ENCODE data around the gene ARHGEF7.

ARHGEF7 gene

GRCh38 chr13:111166882-111167675 is 52.0 kb downstream of the ARHGEF7 start:
- H3K36me3 ChIP-seq (ENCODE audit: control insufficient read depth, insufficient read depth, low read length), result no peaks in the 10 kb centered on the region
- no peak overlapping the region for H3K27ac ChIP-seq (ENCODE audit: insufficient read depth, low read depth, low read length, poor library complexity, severe bottlenecking)
- WGBS, 2 experiments, result 93 to 98% methylated on average over 10 to 11 of the region's 11 CpGs
- no peaks in the 10 kb centered on the region for H3K27me3 ChIP-seq (ENCODE audit: control insufficient read depth, insufficient read depth, low read length, poor library complexity, severe bottlenecking)
- H3K4me3 ChIP-seq (ENCODE audit: insufficient read depth, low read depth, low read length), result no peak overlapping the region
- H3K4me1 ChIP-seq (ENCODE audit: control insufficient read depth, insufficient read depth, low read length), result no peaks in the 10 kb centered on the region
- H3K9me3 ChIP-seq (ENCODE audit: control insufficient read depth, low read length), result no peaks in the 10 kb centered on the region

DNA sequence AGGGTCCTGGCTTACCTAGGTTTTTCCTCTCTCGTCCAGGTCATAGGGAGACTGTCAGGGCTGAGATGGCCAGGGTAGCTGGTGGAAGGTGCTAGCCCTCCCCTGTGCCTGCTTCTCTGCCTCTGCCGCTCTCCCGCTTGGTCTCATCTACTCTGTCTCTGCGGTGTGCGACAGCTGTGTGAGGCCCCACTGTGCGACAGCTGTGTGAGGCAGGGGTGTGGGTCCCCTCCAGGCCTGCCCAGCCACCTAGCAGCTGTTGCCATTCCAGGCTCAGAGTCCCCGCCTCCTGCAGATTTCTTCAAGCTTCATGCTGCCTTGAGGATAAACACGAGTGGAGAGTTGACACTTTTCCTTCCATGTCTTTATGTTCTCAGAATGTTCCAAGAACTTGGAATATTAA is 53.0 kb downstream of the ARHGEF7 start:
- H3K4me3 ChIP-seq (ENCODE audit: insufficient read depth, low read depth, low read length), result no peak overlapping the region
- H3K36me3 ChIP-seq (ENCODE audit: control insufficient read depth, insufficient read depth, low read length), result no peaks in the 10 kb centered on the region
- no peaks in the 10 kb centered on the region for H3K4me1 ChIP-seq (ENCODE audit: control insufficient read depth, insufficient read depth, low read length)
- no peaks in the 10 kb centered on the region for H3K9me3 ChIP-seq (ENCODE audit: control insufficient read depth, low read length)
- no peaks in the 10 kb centered on the region for H3K27me3 ChIP-seq (ENCODE audit: control insufficient read depth, insufficient read depth, low read length, poor library complexity, severe bottlenecking)
- H3K27ac ChIP-seq (ENCODE audit: insufficient read depth, low read depth, low read length, poor library complexity, severe bottlenecking), result no peak overlapping the region
- 91 to 93% methylated on average over 8 of the region's 8 CpGs for WGBS, 2 experiments

DNA sequence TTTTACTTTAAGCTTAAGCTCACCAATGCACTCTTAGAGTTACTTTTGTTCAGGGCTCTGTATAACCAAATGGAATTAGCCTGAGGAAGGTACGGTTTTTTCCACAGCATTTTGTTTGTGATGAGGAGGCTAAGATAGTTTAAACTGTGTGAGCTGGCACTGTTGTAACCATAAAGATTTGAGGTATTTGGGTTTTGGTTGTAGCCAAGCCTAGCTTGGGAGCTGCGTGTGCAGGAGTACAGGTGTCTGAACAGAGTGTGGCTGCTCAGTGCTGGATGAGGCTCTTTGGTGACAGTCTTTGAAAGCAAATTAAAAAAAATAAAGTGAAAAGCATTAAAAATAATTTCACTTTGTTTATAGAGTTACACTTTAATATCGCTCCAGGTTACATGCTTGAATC is 56.0 kb downstream of the ARHGEF7 start:
- no peaks in the 10 kb centered on the region for H3K36me3 ChIP-seq (ENCODE audit: control insufficient read depth, insufficient read depth, low read length)
- no peaks in the 10 kb centered on the region for H3K9me3 ChIP-seq (ENCODE audit: control insufficient read depth, low read length)
- H3K4me3 ChIP-seq (ENCODE audit: insufficient read depth, low read depth, low read length), result no peak overlapping the region
- peaks cover 9% of the 10 kb centered on the region for H3K4me1 ChIP-seq (ENCODE audit: control insufficient read depth, insufficient read depth, low read length)
- 88 to 94% methylated on average over 2 to 3 of the region's 3 CpGs for WGBS, 2 experiments
- H3K27ac ChIP-seq (ENCODE audit: insufficient read depth, low read depth, low read length, poor library complexity, severe bottlenecking), result no peak overlapping the region
- H3K27me3 ChIP-seq (ENCODE audit: control insufficient read depth, insufficient read depth, low read length, poor library complexity, severe bottlenecking), result no peaks in the 10 kb centered on the region

DNA sequence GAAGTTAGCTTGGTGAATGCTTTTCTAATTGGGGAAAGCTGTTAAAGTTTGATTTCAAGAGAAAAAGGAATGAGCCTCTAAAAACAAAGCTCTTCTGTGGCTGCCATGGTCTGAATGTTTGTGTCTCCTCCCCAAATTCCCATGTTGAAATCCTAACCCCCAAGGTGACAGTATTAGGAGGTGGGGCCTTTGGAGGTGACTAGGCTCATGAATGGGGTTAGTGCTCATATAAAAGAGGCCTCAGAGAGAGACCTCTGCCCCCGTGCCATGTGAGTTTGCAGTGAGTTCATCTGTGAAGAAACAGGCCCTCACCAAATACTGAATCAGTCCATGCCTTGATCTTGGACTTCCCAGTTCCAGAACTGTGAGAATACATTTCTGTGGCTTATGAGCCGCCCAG is 56.5 kb downstream of the ARHGEF7 start:
- Histone ChIP-seq H3K4me3 (ENCODE audit: insufficient read depth, low read depth, low read length) (no peak overlapping the region), H3K27ac (ENCODE audit: insufficient read depth, low read depth, low read length, poor library complexity, severe bottlenecking) (no peak overlapping the region), H3K9me3 (ENCODE audit: control insufficient read depth, low read length) (no peaks in the 10 kb centered on the region), H3K36me3 (ENCODE audit: control insufficient read depth, insufficient read depth, low read length) (no peaks in the 10 kb centered on the region), H3K27me3 (ENCODE audit: control insufficient read depth, insufficient read depth, low read length, poor library complexity, severe bottlenecking) (no peaks in the 10 kb centered on the region), H3K4me1 (ENCODE audit: control insufficient read depth, insufficient read depth, low read length) (peaks cover 9% of the 10 kb centered on the region)
- WGBS, 2 experiments, result 85% methylated on average over 2 of the region's 2 CpGs

- no peaks in the 10 kb centered on the region for H3K27me3 ChIP-seq (ENCODE audit: control insufficient read depth, insufficient read depth, low read length, poor library complexity, severe bottlenecking)
- no peak overlapping the region for H3K27ac ChIP-seq (ENCODE audit: insufficient read depth, low read depth, low read length, poor library complexity, severe bottlenecking)
- 93 to 94% methylated on average over 15 of the region's 15 CpGs for WGBS, 2 experiments
- no peaks in the 10 kb centered on the region for H3K36me3 ChIP-seq (ENCODE audit: control insufficient read depth, insufficient read depth, low read length)
- H3K4me3 ChIP-seq (ENCODE audit: insufficient read depth, low read depth, low read length), result no peak overlapping the region
- peaks cover 9% of the 10 kb centered on the region for H3K4me1 ChIP-seq (ENCODE audit: control insufficient read depth, insufficient read depth, low read length)
- no peaks in the 10 kb centered on the region for H3K9me3 ChIP-seq (ENCODE audit: control insufficient read depth, low read length)
Observed at GRCh38 chr13:111174377-111175114, 59.4 kb downstream of the ARHGEF7 start.

GRCh38 chr13:111175372-111175771 is 60.3 kb downstream of the ARHGEF7 start:
- Histone ChIP-seq H3K4me1 (ENCODE audit: control insufficient read depth, insufficient read depth, low read length) (peaks cover 9% of the 10 kb centered on the region), H3K27ac (ENCODE audit: insufficient read depth, low read depth, low read length, poor library complexity, severe bottlenecking) (no peak overlapping the region), H3K36me3 (ENCODE audit: control insufficient read depth, insufficient read depth, low read length) (no peaks in the 10 kb centered on the region), H3K9me3 (ENCODE audit: control insufficient read depth, low read length) (no peaks in the 10 kb centered on the region), H3K4me3 (ENCODE audit: insufficient read depth, low read depth, low read length) (no peak overlapping the region), H3K27me3 (ENCODE audit: control insufficient read depth, insufficient read depth, low read length, poor library complexity, severe bottlenecking) (no peaks in the 10 kb centered on the region)
- 82 to 85% methylated on average over 4 of the region's 4 CpGs for WGBS, 2 experiments

GRCh38 chr13:111175935-111176334 is 60.8 kb downstream of the ARHGEF7 start:
- Histone ChIP-seq H3K27me3 (ENCODE audit: control insufficient read depth, insufficient read depth, low read length, poor library complexity, severe bottlenecking) (no peaks in the 10 kb centered on the region), H3K27ac (ENCODE audit: insufficient read depth, low read depth, low read length, poor library complexity, severe bottlenecking) (no peak overlapping the region), H3K9me3 (ENCODE audit: control insufficient read depth, low read length) (no peaks in the 10 kb centered on the region), H3K36me3 (ENCODE audit: control insufficient read depth, insufficient read depth, low read length) (no peaks in the 10 kb centered on the region), H3K4me1 (ENCODE audit: control insufficient read depth, insufficient read depth, low read length) (peaks cover 9% of the 10 kb centered on the region), H3K4me3 (ENCODE audit: insufficient read depth, low read depth, low read length) (no peak overlapping the region)
- WGBS, 2 experiments, result 94 to 96% methylated on average over 4 of the region's 4 CpGs

- Histone ChIP-seq H3K36me3 (ENCODE audit: control insufficient read depth, insufficient read depth, low read length) (no peaks in the 10 kb centered on the region), H3K27me3 (ENCODE audit: control insufficient read depth, insufficient read depth, low read length, poor library complexity, severe bottlenecking) (no peaks in the 10 kb centered on the region), H3K4me3 (ENCODE audit: insufficient read depth, low read depth, low read length) (no peak overlapping the region), H3K4me1 (ENCODE audit: control insufficient read depth, insufficient read depth, low read length) (peaks cover 9% of the 10 kb centered on the region), H3K9me3 (ENCODE audit: control insufficient read depth, low read length) (no peaks in the 10 kb centered on the region), H3K27ac (ENCODE audit: insufficient read depth, low read depth, low read length, poor library complexity, severe bottlenecking) (no peak overlapping the region)
- WGBS, 2 experiments, result 92 to 95% methylated on average over 8 of the region's 8 CpGs
Observed at GRCh38 chr13:111176421-111176820, 61.3 kb downstream of the ARHGEF7 start.

- Histone ChIP-seq H3K27me3 (ENCODE audit: control insufficient read depth, insufficient read depth, low read length, poor library complexity, severe bottlenecking) (no peaks in the 10 kb centered on the region), H3K4me3 (ENCODE audit: insufficient read depth, low read depth, low read length) (no peak overlapping the region), H3K27ac (ENCODE audit: insufficient read depth, low read depth, low read length, poor library complexity, severe bottlenecking) (no peak overlapping the region), H3K4me1 (ENCODE audit: control insufficient read depth, insufficient read depth, low read length) (peaks cover 9% of the 10 kb centered on the region), H3K36me3 (ENCODE audit: control insufficient read depth, insufficient read depth, low read length) (no peaks in the 10 kb centered on the region), H3K9me3 (ENCODE audit: control insufficient read depth, low read length) (no peaks in the 10 kb centered on the region)
- 97% methylated on average over 14 of the region's 14 CpGs for WGBS, 2 experiments
Observed at GRCh38 chr13:111177081-111177711, 62.1 kb downstream of the ARHGEF7 start.

DNA sequence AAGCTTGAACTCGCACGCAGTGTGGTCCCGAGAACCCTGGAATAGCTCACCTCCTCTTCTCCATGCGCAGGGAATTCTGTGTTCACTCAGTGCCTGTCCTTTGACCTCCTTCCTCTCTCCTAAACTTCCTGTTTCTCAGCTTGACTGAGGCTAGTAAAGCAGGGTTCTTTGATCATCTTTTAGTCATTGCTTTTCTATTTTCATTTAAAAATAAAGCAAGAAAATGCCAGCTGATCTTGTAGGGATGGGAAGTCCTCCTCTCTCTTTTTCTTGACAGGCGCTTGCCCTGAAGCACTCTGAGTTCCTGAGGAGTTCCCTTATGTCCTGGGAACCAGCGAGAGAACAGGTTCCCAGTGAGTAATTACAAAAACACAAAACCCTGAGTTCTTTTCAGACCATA is 62.8 kb downstream of the ARHGEF7 start:
- 92 to 96% methylated on average over 6 of the region's 6 CpGs for WGBS, 2 experiments

More for the DNA sequence above, 62.8 kb downstream of the ARHGEF7 start:
- Histone ChIP-seq H3K36me3 (ENCODE audit: control insufficient read depth, insufficient read depth, low read length) (no peaks in the 10 kb centered on the region), H3K27me3 (ENCODE audit: control insufficient read depth, insufficient read depth, low read length, poor library complexity, severe bottlenecking) (no peaks in the 10 kb centered on the region), H3K4me1 (ENCODE audit: control insufficient read depth, insufficient read depth, low read length) (peaks cover 9% of the 10 kb centered on the region), H3K9me3 (ENCODE audit: control insufficient read depth, low read length) (no peaks in the 10 kb centered on the region), H3K4me3 (ENCODE audit: insufficient read depth, low read depth, low read length) (no peak overlapping the region), H3K27ac (ENCODE audit: insufficient read depth, low read depth, low read length, poor library complexity, severe bottlenecking) (no peak overlapping the region)
